Activated CD4-positive, alpha-beta T cell treated with anti-CD3 and anti-CD28 coated beads for 48 hours (primary cell): Measurements from ENCODE around the gene TP73.

Experiments used
- DNase-seq: peaks from one replicate; pipeline ENCODE4 v3.0.0-alpha.2; 2020

TP73 gene

DNA sequence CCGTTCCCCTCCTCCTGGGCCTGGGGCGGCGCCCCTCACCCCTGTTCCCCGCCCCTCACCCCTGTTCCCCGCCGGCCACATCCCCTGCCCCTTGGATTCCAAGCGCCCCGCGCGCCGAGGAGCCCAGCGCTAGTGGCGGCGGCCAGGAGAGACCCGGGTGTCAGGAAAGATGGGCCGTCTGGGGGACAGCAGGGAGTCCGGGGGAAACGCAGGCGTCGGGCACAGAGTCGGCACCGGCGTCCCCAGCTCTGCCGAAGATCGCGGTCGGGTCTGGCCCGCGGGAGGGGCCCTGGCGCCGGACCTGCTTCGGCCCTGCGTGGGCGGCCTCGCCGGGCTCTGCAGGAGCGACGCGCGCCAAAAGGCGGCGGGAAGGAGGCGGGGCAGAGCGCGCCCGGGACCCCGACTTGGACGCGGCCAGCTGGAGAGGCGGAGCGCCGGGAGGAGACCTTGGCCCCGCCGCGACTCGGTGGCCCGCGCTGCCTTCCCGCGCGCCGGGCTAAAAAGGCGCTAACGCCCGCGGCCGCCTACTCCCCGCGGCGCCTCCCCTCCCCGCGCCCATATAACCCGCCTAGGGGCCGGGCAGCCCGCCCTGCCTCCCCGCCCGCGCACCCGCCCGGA lies at the start of gene TP73:
TP73 (plus strand) TSS at position 587 of the 618 bp plus-strand sequence. CDS start 29,850 bp downstream, outside the sequence.
- DNase-seq = no peak

- no peak for DNase-seq
Observed at GRCh38 chr1:3603156-3603555, 49.2 kb upstream of the TP73 start.

- DNase-seq = no peak
Observed at GRCh38 chr1:3603571-3604467, 48.5 kb upstream of the TP73 start.

GRCh38 chr1:3604468-3604974 lies 47.8 kb upstream of the TP73 start:
- no peak for DNase-seq

DNA sequence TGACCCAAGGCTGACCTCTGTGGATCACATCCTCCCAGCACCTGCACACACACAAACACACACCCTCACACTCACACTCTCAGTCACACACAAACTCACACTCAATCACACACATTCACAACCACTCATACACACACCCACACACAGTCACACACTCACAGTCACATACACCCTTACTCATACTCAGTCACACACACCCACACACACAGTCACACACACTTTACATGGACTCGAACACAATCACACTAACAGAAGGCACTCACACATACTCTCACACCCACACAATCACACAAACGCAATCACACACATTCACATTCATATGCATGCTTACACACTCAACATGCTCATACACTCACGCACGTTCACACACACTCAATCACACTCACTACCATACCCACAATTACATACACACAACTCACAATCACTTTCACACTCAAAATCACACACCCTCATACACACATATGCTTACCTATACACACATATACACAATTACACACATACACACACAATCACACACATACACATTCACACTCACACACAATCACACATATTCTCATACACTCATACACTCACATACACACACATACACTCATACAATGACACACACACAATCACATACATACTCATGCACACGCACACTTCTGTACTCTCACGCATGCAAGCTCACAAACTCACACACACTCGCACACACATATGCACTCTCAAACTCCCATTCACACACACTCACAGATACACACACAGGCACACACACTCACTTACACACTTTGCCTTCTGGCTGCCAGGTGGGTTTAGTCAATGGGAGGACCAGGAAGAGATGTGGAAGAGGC lies 47.1 kb upstream of the TP73 start:
- no peak for DNase-seq

DNA sequence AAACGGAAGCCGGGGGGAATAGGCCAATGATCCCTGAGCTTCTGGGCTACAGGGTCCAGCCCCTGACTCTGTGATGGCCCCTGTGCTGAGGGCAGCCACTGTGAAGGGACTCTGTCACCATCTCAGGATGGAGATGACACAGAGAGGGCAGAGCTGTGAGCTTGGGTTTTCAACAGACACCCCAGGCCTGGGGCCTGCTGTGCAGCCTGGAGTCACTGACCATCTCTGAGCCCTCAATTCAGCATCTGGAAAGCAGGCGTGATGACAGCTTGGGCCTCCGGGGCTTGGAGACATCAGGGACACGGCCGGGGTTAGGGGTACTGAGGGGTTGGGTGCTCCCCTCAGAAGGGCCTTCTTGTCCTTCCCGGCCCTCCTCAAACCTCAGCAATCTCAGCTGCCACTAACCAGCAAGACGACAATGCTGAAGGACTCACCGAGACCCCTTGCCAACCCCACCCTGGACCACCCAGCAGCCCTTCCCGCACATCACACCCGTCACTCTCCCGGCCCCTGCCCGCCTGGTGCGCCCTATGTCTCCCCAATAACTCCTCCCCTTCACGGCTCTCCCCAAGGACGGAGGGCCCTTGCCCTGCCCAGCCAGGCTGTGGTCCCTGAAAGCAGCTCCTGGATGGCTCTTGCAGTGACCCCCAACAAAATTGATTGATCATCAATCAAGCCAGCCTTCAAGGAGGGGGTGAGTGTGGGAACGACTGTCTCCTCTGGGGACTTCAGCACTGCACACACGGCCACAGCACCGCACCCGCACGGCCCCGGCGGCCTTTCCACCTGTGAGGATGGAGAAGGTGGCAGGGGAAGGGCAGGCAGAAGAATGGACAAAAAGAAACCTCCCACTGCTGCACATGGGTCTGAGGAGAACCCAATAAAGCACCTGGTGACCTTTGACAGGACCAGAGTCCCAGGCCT lies 45.3 kb upstream of the TP73 start:
- no peak for DNase-seq

- no peak for DNase-seq
Observed at GRCh38 chr1:3607703-3608065, 44.6 kb upstream of the TP73 start.

DNA sequence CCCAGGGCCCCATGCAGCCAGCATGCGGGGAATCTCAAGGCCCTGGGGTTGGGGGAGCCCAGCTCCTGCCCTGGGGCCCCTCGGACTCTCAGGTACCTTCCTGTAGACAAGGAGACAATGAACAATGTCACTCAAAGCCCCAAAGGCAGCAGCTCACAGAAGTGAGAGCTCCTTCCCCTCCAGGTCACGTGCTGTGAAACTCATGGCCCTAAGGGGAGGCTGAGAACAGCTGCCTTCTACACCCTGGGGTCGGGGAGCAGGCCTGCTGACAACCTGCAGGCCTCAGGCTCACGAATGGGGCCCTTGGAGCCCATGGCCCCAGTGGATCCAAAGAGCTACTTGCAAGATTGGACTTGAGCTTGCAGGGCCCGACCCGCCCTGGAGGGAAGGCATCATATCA lies 44.2 kb upstream of the TP73 start:
- DNase-seq = no peak

DNA sequence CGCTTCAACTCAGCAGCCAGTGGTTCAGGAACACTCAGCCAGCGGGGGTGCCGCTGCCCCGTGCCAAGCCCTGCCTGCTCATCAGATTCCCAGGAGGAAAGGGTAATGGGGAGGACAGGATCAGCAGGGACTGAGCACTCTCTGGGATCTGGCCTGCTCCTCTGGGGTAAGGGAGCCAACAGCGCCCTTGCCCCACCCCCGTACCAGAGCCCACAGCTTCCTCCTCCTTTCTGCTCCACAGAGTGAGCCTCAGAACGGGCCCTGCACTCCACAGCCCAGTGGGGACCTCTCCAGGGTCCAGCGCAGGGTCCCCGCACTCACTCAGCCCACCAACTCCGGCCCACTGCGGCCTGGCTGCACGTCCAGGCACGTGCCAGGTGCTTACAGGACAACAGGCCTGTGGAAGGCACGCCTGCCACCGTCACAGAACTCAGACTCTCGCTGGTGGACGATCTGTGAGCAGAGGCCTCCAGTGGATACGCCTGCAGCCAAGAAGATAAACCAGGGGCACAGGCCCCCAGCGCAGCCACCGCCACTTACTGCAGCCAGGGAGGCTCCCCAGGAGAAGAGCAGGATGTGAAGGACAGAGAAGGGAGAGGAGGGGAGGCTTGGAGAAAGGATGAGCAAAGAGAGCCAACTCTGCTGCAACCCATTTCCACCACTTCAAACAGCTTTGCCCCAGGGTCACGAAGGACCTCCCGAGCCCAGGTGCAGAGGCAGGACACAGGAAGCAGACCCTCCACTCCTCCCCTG lies 43.1 kb upstream of the TP73 start:
- no peak for DNase-seq

GRCh38 chr1:3609769-3610526 lies 42.4 kb upstream of the TP73 start:
- no peak for DNase-seq

DNA sequence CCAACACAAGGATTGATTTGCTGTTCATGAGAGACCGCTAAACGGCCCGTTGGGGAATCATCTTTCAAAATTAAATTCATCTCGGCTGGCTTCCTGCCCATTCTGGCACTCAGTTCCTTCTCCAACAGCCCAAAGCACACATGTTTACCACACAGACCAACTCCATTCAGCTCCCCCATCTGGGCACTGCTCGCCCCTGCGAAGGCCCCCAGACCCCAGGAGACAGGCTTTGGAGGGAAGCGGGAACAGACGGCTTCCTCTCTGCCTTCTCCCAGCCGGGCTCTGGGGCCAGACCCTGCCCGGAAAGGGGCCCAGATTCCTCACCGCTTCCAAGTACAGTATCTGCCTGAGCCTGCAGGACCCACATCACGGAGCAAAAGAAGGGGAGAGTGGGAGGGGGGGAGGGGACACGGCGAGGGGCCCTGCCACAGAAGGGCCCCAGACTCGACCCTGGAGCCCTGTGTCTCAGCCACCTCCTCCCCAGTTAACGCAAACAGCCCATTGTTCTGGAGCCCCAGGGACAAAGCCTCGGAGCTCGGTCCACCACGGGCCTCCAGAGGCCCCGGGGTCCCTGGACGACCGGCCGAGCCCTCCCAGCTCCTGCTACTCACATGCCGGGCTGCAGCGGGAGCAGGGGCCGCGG lies 41.7 kb upstream of the TP73 start:
- DNase-seq = no peak

DNA sequence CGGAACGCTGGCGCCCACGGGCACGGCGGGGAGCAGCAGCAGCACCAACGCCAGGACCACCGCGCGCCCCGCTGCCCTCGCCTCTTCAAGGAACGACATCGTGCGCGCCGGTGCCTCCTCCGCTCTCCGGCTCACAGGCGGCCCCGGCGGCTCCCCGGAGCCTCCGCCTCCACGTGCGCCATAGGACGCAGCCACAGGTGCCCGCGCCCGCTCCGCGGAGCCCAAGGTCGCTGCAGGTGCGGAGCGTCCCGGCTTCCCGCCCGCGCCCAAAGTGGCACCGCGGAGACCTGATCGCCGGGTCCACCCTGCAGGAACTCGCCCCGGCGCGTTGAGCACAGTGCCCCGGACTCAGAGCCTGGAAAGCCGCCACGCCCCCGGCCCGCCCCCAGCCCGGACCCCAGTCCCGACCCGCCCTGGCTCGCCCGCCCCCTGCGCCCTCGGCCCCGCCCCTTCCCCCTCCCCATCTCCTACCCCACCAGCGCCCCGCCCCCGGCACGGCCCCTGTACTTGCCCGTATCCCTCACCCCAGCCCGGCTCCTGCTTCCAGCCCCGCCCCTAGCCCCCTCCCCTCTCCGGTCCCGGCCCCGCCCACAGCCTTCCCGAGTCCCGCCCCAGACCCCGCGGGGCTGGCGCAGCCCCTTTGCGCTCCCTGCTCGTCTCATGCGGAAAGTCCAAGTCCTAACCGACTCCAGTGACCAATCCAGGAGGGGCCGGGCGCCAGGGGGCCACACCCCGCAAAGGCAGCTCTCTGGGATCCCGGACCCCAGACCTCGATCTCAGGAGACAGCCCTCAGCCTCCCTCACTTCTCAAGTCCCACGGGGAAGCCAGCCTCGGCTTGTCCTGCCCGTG lies 40.9 kb upstream of the TP73 start, which contains the start of gene MEGF6:
MEGF6 (minus strand) TSS at position 339 of the 850 bp plus-strand sequence; CDS start at position 99, 240 bp downstream.
- peak; percentile 60 for DNase-seq

DNA sequence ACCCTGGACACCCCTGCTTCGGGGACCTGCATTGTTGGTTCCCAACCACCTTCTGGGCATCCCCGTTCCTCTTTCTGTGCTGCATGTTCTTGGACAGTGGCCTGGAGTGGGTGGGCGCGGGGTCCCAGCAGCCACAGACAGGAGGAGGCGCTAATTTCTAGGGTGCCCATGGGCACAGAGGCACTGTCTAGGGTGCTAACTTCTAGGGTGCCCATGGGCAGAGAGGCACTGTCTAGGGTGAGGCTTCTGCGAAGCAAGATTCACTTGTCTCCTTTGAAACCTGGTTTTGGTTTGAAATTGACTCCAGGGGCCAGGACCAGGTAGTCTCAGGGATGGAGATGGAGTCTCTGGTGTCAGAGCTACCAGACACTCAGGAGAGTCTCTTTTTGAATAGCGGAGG lies 40.2 kb upstream of the TP73 start:
- no peak for DNase-seq

DNA sequence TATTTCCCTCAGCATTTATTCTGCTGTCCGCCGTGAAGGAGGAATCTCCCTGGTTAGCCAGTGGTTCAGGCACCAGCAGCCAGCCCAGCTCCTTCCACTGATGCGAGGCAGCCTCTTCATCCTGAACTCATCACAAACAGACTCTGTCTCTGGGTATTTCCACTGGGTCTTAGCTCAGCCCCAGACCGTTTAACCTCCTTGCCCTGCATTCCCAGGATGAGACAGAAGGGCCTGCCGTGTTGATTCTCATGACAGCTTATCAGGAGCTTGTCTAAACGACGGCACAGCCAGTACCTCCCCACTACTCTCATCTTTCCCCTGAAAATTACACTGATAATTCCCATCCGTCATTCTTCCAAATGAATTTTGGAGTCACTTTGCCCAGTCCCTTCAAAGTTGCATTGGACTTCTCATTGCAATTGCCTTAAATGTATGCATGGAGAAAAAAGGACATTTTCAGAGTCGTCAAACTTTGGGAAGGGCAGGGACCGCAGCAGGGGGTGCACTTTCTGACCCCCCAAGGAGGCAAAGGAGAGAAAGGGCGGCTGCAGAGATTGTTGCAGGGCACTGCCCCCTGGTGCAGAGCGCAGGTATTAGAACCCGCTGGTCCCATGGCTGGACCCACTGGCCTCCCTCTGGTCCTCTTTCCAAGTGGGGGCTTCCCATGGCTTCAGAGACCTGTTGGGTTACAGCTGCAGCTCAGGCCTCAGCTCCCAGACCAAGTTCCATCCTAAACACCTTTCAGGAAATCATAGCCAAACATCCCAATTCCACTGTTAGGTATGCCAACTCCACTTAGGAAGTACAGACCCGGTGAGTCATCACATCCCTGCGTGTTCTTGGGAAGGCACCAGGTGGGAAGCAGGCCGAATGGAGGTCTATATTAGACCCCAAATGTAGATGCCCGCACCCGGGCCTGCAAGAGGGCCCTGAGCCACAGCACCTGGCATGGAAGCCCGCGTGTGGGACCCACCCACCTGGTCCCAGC lies 37.3 kb upstream of the TP73 start:
- DNase-seq = no peak

DNA sequence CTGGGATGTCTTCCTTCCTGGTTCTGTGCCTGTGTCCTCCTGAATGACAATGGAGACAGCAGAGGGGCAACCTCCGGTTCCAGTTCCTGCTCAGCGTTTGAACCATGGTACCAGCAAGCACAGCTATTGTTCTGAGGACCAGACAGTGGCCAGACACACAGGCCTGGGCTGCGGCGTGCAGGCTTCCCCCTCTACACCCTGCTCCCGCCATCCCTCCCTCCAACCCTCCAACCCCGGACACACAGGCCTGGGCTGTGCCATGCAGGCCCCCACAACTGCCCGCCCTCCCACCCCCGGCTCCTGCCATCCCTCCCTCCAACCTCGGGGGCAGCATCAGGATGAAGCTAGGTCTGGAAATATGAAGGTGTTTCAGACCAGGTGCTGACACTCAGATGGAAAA lies 35.5 kb upstream of the TP73 start:
- no peak for DNase-seq

- no peak for DNase-seq
Observed at GRCh38 chr1:3617806-3618345, 34.4 kb upstream of the TP73 start.

DNA sequence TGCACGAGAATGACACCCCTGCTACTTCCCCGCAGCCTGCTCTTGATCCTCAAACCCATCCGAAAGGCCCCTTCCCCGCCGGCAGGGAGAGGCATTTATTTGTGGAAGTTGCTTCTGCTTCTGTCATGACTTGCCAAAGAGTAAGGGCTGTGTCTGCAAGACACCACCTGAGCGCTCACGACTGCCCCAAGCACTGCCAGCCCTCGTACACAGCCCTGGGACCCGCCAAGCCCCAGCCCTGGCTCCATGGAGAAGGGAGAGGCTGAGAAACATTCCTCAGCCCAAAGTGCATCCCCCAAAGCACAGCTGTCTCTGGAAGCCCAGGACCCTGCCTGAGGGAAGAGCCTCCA lies 33.8 kb upstream of the TP73 start:
- no peak for DNase-seq
